ENCODE results near the gene DCAKD.
"Not testable (repeated sequence)": the region's sequence is repeated elsewhere in the genome, so short reads cannot be mapped to it uniquely, and the experiment has no call there.

DCAKD gene

DNA sequence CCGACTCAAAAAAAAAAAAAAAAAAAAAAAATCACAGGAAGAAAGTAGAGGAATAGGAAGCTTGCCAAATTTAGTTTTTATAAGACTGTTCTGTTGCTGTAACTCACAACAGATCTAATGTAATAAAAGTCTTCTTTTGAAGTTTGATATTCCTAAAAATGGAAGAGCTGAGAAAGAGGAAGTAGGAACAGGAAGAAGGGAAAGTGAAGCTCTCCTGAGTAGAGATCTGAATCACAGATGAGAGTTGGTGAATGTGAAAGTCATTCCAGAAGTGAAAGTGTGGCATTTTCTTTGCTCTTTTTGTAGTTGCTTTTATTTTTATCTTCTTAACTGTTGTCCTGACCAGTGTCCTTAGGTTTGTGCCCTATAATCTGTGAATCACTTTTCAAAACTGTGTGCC is 11.8 kb upstream of the DCAKD start:
- no peak for DNase-seq

DNA sequence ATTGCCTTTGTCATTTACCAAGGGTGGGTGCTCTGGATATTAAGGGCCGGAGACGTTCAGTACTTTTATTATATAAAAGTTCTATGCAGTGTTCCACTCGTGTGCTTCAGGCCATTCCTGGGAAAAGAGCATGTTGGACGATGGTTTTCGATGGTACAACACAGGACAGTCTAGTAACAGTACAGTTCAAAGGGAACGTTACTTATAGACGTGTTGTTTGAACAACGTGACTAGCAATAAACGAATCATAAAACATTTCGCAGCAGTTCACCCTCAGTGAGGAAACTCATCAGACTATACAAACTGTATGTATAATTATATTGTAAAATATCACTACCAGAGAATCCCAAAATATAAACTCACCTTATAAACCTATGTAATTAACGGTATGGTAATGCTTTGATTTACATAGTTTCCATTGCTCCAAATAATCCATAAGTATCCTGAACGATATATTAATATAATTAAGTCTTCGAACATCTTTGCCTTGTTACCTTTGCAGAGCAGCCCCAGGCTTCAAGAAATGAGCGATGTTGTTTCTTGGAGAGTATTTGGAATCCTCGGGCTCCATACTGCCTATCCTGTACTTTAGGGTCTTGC is 10.3 kb upstream of the DCAKD start:
- DNase-seq: no peak

DNA sequence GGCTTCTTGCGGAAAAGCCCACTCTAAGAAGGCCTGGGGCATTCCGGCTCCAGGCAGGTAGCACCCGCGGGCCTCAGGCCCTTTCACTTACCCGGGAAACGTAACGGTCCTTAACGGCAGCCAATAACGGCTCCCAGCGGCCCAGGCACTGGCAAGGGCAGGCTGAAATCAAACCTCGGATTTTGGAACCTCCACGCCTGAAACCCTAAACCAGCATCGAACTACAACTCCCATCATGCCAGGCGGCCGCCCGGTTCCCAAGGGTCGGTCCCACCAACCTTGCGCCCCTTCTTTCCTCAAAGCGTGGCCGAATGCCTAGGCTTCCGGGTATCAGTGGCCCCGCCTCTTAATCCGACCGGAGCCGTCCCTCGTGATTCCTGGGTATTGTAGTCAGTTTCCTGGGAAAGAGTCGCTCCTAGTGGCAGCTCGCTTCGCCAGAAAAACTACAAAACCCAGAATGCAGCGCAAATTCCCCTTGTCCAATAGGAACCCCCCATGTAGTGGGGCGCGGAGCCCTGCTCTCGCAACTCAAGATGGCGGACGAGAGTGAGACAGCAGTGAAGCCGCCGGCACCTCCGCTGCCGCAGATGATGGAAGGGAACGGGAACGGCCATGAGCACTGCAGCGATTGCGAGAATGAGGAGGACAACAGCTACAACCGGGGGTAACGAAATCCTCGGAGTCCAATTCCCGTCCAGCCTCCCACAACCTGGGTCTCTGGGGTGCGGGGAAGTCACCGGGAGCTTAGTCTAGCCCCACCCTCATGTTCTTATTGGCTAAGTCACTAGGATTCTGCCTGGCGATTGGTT is 9.6 kb upstream of the DCAKD start, which contains the start of gene NMT1:
Gene NMT1 (plus strand): TSS at position 521 of the 809 bp plus-strand sequence. CDS start 13 bp downstream, at position 534.
- peak; percentile 97 to 99 for DNase-seq

DNA sequence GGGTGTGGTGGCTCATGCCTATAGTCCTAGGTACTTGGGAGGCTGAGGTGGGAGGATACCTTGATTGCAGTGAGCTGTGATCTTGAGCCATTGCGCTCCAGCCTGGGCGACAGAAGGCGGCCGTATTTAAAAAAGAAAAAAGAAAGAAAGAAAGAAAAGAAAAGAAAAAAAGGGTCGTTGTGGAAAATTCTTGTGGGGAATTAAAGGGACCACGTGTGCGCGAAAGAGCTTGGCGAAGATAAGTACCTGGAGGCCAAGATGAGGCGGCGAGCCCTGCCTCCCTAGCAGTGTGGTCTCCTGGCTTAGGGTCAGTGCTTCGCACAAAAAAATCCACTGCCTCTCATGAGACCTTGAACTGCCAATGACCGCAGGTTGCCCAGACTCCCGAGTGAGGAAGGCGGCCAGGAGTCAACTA is 9.0 kb upstream of the DCAKD start:
- no peak for DNase-seq

DNA sequence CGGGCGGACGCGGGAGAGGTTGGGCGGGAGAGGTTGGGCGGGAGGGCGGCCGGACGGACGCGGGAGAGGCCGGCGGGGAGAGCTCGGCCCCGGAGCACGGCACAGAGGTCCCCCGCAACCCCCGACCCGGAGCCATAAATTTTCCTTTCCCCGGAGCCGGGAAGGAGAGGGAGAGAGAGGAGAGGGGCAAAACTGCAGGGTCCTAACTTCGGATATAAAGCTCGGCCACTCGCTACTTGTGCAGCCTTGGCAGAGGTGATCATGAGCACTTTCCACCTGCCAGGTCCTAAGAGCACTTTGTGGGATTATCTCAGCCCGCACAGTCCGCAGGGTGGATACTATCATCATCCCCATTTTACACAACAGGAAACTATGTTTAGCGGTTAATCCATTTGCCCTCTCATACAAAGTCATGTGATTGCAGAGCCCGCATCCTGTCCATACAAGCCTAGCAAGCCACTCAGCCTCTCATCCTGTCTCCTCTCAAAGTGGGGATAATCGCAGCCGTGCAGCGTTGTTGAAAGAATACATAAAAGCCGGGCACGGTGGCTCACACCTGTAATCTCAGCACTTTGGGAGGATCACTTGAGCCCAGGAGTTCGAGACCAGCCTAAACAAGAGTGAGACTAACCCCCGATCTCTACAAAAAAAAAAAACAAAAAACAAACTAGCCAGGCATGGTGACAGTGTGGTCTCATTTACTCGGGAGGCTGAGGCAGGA is 780 bp upstream of the DCAKD start:
- no peak for DNase-seq

DNA sequence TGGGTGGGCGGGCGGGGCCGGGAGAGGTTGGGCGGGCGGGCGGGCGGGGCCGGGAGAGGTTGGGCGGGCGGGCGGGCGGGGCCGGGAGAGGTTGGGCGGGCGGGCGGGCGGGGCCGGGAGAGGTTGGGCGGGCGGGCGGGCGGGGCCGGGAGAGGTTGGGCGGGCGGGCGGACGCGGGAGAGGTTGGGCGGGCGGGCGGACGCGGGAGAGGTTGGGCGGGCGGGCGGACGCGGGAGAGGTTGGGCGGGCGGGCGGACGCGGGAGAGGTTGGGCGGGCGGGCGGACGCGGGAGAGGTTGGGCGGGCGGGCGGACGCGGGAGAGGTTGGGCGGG is 254 bp upstream of the DCAKD start:
- not testable (repeated sequence) for DNase-seq

DNA sequence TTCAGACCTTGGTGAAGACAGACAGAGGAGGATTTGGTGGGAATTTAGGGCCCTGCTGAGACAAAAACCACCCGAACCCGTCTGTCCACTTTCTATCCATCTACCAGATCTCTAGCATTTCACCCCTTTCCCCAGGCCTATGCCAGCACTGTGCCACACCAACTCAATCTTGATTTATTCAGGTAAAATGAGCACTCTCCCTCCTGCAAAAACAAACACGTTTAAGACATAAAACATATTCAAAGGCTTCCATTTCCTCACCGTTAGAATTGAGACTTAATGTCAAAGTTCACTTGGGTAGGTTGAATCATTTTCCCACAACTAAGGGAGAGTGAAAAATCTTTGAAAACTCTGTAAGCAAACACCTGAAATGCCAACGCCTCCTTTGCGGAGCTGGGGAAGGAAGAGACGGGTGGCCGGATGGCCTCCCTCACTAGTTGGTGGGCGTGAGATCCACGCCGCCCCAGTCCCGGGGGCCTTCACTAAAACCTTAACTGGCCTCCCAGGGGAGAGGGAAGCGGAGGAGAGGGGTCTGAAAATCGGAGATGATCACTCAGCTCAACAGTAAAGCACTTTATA is 862 bp downstream of the DCAKD start:
- no peak for DNase-seq

DNA sequence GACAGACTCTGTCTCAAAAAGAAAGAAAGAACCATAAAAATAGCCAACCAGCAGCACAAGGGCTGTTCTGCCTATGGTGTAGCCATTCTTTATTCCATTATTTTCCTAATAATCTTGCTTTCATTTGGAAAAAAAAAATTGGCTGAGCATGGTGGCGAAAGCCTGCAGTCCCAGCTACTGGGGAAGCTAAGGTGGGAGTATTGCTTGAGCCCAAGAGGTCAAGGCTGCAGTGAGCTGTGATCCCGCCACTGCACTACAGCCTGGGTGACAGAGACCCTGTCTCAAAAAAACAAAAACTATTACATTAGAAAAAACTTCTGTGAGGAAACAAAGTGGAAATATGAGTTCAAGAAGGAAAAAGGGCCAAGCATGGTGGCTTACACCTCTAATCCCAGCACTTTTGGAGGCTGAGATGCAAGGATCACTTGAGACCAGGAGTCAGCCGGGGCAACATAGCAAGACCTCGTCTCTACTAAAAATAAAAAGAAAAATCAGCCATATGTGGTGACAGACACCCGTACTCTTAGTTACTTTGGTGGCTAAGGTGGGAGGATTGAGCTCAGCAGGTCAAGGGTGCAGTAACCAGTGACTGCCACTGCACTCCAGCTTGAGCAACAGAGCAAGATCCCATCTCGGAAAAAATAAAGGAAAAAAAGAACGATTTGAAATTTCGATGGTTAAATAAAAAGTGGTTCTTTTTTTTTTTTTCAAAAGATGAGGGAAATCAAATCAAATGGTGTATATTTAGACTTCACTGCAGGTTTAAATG is 2.5 kb downstream of the DCAKD start:
- DNase-seq: no peak

DNA sequence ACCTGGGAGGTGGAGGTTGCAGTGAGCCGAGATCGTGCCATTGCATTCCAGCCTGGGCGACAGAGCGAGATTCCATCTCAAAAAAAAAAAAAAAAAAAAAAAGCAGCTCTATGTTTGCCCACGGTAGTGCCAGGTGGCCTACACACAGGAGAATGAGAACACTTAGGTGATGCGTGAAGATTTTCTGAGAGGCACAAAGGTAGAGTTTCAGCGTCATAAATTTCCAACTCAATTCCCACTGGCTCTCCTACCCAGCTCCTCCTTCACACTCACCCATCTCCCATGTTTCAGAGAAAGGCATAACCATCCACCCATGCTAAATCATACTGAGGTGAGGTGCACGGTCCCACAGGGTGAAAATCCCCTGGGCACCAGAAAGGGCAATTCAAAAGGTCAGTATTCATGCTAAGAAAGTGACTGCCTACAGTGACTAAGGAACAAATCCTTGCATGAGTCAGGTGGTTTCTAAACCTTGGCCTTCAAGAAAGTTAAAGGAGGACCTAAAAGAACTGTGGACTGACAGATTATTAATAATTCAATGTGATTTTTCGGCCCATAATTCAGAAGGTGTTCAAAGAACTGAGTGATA is 4.8 kb downstream of the DCAKD start:
- no peak for DNase-seq

DNA sequence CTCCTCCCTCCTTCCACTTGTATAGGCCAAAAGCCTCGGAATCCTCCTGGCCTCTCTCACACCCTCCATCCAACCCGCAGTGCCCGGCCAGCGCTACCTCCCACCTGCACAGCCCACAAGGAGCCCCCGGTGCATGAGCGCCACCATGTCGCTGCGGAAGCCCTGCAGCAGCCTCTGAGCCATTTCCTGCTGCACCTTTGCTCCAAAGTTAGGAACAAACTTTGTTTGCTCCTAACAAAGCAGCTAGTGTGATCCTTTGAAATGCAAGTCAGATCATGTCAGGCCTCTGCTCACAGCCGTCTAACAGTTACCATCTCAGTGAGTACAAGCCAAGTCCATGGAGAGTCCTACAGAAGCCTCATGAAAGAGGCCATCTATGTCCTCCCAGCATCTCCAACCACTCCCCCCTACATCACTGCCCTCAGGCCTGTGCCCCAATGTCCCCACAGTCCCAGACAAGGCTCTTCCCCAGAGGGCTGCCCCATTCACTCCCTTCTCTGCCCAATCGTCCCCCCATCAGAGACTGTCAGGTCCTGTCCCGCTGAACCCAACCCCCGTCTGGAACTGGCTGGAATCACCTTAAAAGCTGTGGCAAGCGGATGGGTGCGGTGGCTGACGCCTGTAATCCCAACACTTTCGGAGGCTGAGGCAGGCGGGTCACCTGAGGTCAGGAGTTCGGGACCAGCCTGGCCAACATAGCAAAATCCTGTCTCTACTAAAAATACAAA is 7.5 kb downstream of the DCAKD start:
- no peak for DNase-seq

DNA sequence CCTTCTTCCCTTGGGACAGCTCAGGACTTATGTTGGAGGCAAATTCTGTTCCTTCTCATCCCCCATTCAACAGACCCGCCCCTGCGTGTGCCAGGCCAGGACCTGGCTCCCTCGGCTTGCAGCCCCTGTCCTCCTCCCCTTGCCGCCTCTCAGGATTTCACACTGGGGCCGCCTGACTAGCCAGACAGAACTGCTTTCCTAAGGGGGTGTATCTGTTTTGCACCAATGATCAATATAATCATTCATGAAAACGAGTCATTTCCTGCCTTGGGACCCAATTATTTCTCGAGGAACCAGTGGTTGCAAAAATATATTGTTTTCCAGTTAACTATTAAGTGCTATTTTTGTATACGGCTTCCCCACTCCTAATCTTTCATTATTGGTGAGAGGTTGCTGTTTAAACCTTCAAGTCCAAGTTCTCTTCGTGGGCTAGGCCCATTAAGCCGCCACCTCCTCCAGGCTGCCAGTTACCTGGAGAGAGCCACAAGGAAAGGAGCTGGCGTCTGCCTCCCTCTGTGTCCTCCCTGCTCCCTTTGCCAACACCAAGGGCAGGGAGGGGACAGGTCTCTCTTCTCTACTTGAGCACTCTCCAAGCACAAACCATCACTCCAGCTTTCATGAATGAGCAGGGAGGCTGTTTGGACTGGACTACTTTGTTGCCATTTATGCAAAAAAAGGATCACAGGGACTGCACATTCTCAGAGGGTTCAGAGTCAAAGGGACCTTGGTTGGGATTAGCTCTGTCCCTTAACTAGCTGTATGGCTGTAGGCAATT is 8.9 kb downstream of the DCAKD start:
- no peak for DNase-seq

DNA sequence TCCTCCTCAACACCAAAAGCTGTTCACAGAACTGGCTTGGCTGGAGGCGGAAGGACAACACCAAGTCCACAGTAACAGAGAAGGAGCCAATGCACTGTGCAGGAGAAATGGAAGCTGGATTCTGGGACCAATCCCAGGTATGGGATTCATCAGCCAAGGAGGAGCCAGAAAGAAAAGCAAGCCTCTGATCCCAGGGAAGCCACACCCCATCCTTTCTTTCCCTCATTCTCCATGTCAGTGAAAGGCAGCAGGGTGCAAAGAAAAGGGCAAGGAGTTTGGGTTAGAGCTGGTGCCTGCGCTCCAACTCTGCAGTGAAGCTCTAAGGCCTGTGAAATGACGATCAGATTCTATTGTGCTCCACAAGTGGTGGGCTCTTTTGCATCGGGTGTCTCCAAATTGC is 11.0 kb downstream of the DCAKD start:
- DNase-seq: no peak

DNA sequence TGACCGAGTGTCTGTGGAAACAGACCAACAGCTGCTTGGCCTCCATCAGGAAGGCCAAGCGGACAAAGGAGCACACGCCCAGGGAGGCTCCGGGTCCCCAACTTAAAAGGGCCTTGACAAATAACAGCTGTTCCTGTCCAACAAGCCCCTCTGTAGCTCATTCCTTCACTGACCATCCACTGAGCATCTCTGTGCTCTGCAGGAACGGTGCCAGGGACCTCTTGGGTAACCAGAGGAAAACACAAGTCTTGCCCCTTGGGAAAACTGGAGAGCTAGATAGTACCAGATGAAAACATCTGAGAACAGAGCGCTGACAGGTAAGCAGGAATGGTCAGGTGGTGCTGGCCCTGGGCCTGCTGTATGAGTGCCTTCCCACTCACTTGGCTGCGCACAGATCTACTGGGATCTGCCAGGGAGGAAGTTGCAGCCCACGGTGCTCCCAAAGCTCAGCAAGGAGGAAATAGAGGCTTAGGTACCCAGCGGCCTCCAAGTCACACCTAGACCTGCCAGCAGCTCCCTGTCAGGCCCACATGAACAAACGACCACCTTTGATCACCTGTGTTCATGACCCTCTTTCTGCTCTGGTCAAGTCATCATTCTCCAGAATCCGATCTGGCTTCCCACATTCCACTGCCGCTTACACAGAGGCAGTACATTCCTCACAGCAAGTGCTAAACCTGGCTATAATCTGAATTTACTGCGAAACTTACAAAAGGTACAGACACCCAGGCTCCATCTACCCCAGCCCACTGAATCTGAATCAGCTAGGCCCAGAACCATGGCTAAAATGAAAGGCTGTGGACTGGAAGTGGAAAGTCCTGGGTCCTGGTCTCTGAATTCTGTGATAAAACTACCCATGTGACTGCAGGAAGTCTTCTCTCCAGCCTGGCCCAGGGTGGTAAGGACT is 12.5 kb downstream of the DCAKD start:
- DNase-seq: no peak

DNA sequence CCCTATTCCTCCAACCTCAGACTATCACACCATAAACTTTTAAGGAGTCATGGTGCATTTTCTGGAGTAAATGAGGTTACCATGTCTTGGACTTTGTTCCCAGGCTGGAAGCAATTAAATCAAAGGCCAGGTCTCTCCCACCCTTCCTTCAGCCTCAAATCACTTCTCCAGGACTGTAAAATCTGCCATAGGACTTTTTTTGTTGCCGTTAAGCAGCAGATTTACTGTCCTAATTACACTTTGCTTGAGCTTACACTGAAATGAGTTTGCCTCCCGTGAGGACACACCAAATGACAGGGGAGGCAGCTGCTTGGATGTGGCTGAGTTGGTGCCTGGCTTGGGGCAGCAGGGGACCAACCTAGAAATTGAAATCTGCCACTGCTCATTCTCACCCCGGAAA is 14.7 kb downstream of the DCAKD start:
- no peak for DNase-seq

DNA sequence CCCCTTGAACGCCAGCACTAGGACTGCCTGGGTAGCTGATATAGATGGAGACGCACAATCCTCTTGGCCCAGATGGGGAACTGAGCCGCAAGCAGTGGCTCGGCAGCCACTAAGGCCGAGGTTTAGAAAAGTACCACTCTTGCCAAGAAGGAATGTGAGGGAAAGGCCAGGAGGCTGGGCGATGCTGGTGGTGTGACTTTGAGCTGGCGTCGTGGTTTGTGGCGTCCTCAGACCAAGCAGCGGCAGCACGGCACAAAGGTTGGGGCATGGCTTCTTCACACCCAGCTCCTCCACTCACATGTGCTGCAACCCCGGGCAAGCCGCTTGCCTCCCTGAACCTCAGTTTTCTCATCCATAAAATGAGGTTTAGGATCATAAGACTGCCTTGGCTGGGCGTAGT is 15.6 kb downstream of the DCAKD start:
- DNase-seq: no peak

DNA sequence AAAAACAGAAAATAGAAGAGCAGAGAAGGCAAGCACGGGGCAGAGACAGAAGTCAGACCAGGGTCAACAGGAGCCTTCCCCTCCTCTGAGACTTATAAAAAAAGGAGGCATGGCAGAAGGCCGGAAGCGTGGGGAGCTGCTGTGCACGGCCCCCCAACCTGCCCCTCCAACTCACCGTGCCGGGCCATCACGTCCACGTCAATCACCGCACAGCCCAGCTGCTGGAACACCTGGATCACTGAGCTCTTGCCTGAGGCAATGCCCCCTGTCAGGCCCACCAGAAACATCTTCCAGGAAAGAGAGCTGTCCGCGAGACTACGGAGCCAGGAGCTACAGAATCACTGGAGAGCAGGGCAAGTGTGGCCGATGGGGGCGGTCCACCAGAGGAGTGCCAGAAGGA is 16.8 kb downstream of the DCAKD start:
- no peak for DNase-seq

DNA sequence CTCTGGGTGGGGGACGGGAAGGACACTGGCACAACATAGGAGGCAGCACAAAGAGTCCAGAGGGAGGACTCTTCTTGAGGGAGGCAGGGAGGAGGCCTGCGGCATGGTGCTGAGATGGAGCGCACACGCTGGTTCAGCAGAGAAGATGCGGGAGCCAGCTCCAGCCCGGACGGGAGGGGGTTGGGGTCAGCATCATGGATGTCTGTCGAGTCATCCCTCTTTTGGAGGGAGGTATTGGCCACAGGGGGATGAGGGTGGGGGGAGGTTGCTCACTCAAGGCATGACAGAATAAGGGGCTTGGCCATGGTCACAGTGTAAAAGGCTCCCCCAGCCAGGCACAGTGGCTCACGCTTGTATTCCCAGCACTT is 19.3 kb downstream of the DCAKD start:
- DNase-seq: no peak

DNA sequence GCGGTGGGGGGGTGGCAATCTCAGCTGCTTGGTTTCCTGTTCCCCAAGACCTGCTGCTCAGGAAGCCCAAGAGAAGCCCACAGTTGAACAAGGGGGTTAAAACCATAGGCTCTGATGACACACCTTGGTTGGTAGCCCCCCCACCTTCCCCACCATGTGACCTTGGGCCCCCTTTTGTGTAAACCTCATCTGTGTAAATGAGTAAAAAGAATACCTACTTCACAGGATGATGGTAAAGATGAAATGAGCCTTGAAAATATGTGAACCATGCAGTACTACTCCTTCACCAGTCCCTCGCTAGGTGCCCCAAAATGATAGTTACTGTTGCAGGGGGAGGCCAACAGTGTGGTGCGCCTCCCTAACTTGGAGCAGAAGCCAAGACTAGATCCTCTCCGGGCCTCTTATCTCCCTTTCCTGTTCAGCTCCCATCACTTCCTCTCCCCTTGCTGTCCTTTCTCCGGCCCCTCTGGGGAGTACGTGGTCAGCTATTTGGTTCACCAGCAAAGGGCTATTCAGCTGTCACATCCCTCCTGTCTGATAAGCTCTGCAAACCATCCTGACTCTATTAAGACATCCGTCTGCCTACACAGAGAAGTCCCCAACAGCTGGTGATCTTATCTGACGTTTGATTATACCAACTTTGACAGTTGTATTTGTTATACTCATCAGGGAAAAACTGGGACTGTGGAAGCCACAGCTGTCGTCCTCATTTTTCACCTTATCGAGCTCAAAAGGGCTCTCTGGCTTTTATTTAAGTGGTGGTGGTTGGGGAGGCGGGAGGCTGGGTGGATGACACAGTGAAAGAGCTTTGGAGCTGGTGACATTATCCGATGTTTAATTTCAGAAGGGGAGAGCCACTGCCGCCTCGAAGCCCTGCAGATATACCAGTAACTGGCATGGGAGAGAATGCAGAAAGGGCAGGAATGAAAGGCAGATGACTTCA is 19.9 kb downstream of the DCAKD start:
- no peak for DNase-seq

DNA sequence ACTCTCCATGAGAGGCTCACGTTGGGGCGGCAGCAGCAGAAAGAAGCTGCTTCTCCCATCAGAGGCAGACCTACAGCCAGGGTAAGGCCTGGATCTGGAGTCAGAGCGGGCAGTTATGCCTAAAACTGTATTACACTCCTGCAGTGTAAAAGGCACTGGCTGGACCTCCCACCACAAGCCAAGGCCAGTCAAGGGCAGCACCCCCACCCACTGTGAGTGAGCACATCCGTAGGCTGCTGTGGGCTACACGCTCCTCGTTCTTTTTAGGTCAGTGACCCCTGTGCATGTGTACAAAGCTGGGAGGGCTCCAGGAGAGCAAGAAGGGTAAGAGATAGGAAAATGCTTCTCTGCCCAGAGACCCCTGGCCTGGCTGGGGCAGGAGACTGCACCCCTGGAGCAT is 20.7 kb downstream of the DCAKD start:
- DNase-seq: no peak
